ENCODE measurements around the gene DUSP5.
A peak's percentile ranks its signal among the peaks of the same experiment; 100 is the strongest.
"Not testable (repeated sequence)": the region's sequence is repeated elsewhere in the genome, so short reads cannot be mapped to it uniquely, and the experiment has no call there.

DUSP5 gene, protein sequence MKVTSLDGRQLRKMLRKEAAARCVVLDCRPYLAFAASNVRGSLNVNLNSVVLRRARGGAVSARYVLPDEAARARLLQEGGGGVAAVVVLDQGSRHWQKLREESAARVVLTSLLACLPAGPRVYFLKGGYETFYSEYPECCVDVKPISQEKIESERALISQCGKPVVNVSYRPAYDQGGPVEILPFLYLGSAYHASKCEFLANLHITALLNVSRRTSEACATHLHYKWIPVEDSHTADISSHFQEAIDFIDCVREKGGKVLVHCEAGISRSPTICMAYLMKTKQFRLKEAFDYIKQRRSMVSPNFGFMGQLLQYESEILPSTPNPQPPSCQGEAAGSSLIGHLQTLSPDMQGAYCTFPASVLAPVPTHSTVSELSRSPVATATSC

DNA sequence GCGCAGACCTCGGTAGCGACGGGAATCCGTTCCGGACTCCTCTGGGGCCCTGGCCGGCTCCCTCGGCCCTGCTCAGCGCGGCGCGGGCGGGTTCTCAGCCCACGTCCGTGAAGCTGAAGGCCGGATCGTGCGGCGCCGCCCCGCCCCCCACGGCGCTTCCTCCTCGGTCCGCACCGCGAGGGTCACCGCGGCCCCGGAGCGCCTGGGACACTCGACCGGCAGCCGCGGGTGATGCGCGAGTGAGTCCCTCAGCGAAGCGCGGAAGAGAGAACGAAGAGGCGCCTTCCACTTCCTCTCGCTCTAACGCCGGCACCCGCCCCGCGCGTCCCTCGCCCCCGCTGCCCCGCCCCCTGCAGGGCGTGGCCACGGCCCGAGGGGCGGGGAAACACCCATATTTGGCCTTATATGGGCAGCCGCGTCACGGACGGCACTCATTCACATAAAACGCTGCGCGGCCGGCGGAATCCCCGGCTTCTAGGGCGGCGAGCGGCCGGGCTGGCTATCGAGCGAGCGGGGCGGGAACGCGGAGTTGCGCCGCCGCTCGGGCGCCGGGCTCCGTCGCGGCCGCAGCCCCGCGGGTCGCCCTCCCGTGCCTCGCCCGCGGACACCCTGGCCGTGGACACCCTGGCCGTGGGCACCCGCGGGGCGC lies at the start of gene DUSP5:
DUSP5 (plus strand) TSS at position 470 of the 649 bp plus-strand sequence. CDS start 215 bp downstream, outside the sequence.
- DNase-seq = peak; percentile 92 to 95

DNA sequence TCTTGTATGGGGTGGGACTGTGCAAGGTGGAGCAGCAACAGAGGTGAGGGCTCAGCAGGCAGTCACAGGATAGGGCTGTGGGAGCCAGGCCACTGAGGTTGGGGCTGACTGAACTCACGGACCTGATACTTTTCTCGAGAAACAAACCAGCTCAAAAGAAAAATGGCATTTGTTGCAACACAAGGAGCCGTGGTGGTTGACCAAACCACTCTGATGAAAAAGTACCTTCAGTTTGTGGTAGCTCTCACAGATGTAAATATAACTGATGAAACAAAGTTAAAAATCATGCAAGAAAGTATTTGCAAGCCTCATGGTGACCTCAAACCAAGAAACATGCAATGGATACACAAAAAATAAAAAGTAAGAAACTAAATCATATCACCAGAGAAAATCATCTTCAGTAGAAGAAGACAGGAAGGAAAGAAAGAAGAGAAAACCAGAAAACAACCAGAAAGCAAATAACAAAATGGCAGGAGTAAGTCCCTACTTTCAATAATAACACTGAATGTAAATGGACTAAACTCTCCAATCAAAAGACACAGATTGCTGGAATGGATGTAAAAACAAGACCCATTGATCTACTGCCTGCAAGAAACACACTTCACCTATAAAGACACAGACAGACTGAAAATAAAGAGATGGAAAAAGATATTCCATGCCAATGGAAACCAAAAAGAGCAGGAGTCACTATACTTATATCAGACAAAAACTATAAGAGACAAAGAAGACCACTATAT lies 48.9 kb upstream of the DUSP5 start:
- no peak for DNase-seq

DNA sequence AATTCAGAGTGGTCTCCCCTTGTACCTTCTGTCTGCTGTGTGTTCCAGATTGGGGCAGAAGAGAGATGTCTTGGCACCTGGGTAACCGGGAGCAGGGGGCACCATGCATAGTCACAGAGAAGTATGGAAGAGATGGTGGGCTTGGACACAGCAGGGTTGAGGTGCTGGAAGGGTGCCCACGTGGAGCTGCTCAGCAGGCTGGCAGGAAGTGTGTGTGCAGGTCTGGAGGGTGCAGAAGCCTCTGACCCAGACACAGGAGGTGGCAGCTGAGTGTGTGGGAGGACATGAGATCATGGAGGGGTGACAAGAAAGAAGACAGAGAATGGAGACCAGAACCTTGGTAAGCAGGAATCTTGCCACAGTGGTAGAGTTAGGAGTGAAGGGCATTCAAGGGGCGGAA lies 42.3 kb upstream of the DUSP5 start:
- peak; percentile 44 to 57 for DNase-seq

DNA sequence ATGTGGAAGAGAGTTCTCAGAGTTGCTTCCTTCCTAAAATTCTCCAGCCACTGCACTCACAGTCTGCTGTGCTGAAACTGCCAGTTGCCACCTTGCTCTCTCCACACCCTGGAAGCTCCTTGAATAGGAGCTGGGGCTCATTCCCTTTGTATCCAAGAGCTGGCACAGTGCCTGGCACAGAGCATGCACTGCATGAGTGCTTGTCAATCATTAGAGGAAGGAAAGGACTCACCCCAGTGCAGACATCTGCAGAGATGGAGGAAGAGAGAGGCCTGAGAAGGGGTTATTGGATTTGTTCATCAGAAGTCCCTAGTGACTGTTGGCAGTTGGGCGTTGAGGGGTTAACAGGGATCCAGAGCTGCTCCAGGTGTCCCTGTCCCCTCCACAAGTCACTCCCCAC lies 41.7 kb upstream of the DUSP5 start:
- peak; percentile 27 to 42 for DNase-seq

DNA sequence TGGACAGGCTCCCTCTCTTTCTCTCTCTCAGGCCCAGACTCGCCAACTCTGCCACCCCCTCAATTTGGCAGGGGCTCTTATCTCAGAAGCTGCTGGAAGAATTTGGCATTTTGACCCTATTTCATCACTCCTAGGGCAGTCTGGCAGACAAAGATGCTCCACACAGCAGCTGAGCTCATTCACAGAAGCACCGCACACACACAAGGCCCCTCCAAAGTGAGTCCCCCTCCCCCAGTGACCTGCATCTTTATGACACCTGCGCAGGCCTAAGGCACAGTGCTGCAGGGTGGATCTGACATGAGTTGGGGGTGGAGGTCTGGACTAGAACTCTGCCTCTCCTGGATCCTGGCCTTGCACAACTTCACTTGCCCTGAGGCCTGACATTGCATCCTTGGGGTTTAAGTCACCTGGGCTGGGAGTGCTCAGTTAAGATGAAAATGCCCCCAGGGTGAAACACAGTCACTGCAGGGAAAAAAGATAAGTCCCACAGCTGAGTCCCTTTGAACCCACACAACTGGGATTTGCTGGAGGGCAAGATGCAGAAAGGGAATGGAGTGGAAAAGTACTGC lies 41.1 kb upstream of the DUSP5 start:
- DNase-seq = no peak

DNA sequence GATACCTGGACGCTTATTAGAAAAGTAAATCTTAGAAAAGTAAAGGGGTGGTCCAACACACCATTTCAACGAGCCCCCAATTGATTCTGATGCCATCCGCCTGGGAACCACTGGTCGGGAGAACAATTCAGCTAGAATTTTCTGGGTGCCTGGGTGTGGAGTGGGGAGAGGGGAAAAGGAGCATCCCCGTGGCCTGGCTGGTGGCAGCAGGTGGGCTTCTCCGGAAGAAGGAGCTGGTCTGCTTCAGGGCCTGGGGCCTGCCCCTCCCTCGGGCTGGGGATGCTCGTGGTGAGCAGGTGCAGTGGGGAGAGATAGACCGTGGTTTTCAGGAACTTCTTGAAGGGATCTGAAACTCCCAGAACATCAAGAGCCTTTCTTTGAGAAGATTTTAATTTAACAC lies 39.9 kb upstream of the DUSP5 start:
- DNase-seq = no peak

DNA sequence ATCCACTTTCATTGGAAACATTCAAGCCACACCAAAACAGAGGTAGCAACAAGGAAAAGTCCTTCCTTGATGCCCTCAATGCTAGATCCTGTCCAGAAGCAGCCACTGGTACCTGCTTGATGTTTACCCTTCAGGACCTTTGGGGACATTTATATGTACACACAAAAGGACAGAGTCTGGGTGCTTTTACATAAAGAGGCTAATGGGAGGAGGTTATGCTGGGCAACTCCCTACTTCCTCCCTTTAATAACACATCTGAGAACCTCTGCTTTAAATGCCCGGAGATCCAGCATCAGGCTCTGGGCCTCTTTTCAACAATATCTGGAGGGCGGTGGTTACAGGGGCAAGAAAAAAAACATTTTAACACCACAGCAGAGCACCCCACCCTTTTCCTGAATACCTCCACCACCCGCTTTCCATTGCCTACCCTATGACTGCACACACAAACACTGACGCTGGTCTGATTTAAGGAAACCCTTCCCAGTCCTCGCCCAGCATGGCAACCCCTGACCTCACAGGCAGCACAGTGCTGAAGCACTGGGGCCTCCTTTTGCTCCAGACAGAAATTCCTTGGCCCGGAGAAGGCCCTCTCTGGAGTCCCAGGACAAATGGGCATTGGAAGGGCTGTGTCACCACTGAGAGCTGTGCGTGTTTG lies 39.3 kb upstream of the DUSP5 start:
- DNase-seq = no peak

DNA sequence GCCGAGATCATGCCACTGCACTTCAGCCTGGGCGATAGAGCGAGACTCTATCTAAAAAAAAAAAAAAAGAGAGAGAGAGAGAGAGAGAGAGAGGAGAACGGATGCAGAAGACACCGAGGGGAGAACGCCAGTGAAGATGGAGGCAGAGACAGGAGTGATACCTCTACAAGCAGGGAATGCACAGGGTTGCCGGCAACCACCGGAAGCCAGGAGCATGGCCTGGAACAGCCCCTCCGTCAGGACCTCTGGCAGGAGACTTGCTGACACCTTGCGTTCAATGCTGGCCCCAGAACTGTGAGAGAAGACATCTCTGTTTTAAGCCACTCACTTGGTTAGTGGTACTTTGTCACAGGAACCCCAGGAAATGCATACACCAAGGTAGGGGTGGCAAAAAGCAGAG lies 38.1 kb upstream of the DUSP5 start:
- DNase-seq = no peak

DNA sequence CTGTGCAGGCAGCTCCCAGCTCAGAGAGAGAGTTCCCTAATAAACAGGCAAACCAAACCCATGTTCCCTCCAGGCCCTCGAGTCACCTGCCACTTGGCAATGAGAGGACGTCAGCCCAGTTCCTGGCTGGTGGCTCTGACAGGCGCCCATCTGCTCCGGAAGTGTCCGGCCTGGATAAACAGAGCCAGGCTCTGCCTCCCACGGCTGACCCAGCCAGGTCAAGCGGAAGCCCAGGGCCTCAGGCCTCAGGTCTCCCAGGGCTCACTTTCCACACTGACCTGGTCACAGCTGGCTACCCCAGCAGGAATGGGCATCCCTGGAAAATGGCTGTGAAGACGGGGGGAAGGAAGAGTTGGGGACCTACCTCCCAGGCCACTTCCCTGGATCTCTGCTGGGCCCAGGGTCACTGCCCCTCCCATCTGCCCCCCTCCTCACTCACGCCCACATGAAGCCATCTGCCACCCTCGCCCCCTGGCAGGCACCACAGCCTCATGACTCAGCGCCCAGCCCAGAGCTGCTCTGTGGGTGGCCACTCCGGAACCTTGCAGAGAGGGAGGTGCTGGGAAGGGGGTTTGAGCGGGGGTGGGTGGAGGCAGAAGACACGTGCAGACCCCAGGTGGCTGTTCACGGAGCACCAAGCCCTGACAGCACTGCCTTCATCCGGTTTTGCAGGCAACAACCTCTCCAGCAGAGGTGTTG lies 37.4 kb upstream of the DUSP5 start:
- no peak for DNase-seq

DNA sequence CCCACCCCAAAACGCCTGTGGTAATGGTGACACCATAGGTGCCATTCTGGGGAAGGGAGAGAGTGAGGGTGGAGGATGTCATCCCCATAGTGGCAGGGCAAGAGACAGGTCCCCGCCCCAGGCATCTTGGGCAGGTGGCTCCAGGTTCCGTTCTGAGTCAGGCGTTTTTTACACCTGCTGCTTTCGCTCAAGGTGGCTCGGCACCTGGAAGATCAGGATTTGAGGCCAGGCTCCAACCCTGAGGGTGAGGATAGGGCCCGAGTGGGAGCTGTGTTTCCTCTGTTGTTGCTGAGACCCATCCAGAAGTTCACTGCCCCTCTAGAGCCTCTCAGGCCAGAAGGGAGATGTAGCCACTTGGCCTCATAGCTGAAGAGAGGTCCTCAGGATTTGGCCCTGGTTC lies 36.6 kb upstream of the DUSP5 start:
- DNase-seq = no peak

DNA sequence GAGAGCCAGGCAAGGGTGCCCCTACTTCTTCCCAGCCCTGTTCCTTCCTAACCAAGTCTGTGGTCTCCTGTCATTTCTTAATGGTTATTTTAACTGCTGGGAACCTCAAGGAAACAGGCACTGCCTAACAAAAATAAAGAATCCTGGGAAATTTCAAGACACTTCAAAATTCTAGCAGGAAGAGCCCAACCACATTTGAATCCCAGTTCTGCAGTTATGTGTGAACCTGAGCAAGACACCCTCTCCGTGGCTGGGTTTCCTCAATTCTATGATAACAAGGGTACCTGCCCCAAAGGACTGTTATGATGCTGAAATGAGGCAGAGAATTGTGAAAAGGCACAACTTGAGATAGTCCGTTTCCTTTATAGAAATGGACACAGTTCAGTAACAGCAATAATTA lies 36.2 kb upstream of the DUSP5 start:
- no peak for DNase-seq

DNA sequence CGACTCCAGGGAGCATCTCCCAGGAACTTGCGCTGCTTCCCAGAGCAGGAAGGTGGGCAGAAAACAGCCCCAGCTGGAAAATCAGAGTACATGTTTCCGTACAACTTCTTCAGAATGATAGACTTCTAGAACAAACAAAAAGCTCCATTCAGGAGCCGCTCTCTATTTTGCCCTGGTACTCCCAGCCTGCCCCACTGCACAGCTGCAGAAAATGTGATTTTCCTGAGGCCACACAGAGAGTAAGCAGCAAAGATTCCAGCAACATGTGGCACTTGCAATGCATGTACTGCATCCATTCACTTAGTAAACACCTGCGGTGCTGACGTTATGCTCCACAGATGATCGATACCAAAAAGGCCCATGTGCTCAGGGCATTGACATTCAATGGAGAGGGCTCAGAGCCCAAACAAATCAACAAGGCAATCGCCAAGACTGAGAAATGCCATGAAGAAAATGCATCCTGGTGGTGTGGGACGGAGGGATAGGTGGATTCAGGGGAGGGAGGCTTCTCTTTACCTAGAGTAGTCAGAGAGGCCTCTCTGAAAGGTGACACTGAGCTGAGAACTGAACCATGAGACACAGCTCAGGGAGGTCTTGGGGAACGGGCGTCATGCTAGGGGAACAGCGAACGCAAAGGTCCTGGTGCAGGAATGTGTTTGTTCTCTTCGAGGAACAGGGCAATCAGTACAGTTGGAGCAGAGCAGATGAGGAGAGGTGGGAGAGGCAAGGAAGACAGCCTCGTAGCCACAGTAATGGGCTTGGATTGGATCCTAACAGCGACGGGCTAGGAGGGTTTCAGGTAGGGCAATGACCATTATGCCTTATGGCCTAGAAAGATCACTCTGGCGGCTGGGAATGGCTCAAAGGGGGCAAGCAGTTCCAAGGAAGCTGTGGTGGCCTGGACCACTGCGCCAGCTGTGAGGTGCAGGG lies 35.3 kb upstream of the DUSP5 start:
- DNase-seq = no peak

DNA sequence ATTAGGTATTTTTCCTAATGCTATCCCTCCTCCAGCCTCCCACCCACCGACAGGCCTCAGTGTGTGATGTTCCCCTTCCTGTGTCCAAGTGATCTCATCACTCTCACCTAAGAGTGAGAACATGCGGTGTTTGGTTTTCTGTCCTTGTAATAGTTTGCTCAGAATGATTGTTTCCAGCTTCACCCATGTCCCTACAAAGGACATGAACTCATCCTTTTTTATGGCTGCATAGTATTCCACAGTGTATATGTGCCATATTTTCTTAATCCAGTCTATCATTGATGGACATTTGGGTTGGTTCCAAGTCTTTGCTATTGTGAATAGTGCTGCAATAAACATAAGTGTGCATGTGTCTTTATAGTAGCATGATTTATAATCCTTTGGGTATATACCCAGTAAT lies 29.4 kb upstream of the DUSP5 start:
- DNase-seq = not testable (repeated sequence)

DNA sequence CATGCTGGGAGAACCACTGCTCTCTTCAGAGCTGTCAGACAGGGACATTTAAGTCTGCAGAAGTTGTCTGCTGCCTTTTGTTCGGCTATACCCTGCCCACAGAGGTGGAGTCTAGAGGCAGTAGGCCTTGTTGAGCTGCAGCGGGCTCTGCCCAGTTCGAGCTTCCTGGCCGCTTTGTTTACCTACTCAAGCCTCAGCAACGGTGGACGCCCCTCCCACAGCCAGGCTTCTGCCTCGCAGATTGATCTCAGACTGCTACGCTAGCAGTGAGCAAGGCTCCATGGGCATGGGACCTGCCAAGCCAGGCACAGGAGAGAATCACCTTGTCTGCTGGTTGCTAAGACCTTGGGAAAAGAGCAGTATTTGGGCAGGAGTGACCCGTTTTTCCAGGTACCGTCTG lies 27.2 kb upstream of the DUSP5 start:
- DNase-seq = not testable (repeated sequence)

DNA sequence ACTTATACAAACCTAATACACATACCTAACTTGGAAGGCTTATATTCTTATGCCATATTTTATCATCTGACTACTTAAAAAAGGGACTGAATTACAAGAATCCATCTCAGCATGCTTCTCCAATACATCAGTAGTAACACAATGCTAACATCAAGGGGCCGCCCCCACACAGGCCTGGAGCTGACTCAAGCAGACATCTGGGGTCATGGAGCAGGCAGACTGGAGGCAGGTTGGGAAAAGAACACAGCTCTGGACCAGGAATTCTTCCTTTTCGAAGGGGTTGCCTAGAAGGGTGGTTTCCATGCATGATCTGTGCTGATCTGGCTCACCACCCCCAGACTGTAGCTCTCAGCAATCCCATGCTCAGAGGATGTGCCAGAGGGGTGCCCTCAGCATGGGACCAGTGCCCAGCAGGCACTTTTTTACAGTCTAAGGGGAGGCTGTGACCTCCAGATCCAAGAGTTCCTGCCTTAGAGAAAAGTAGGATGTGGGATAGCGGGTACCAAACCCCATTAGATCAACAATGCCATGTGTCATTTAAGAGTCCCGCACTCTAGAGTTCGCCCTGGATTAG lies 26.1 kb upstream of the DUSP5 start:
- no peak for DNase-seq

DNA sequence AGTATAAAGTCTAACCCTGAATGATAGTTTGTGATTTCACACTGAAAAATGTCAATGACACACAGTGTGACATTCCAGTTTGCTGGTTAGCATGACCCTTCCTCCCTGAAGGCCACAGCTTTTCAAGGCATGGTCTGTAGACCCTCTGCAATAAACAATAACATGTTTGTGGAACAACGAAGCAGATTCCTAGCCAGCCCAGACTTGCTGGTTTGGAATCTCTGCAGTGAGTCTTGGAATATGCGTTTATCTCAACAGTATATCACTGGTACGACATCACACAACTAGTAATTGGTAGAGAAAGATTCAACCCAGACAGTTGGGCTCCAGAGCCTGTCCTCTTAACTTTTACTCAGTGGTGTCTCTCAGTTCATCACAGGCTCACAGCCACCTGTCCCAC lies 23.7 kb upstream of the DUSP5 start:
- no peak for DNase-seq

DNA sequence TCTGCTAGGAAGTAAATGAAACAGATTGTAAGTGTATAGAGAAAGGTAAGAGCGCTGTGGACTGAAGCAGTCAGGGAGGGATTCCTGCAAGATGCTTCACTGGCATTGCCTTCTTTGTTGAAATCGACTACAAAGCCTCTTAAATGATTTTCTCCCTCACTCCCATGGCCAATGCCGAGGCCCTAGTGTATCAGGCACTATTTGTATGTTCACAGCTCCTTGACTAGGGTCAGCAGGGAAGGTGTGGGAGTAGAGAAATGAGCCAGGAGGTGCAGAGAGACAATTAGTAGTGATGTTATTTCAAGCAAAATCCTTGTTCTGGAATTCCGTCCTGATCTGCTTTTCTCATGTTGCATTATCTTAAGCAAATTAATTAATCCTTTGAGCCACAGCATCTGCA lies 22.9 kb upstream of the DUSP5 start:
- DNase-seq = no peak

DNA sequence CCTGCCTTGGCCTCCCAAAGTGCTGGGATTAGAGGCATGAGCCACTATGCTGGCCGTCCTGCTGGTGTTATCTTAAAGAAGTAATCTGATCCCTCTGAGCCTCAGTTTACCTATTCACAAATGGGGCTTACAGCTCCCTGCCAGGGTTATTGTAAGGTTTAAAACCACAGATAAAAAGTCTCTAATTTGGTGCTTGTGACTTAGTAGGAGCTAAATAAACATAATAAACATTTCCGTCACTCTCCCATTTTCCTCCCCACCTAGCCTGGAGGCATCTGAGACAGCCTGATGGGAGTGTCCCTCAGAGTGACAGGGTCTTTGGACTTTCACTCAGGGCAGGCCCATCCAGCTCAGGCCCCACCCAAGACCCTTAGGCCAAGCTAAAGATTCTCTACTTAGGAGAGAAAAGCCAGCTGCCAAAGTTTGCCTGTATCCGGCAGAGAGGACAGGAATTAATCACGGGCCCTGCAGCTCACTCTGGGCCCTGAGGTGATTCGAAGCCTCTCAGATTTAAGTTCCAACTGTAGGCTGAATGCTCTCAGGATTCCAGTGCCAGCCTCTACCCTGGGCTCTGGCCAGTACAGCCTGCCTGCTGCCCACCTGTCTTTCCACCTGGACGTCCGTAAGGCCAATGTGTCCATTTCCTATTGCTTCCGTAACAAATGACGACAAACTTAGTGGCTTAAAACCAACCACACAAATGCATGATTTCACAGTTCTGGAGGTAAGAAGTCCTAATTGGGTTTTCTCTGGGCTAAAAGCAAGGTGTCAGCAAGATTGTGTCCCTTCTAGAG lies 21.8 kb upstream of the DUSP5 start:
- DNase-seq = no peak

DNA sequence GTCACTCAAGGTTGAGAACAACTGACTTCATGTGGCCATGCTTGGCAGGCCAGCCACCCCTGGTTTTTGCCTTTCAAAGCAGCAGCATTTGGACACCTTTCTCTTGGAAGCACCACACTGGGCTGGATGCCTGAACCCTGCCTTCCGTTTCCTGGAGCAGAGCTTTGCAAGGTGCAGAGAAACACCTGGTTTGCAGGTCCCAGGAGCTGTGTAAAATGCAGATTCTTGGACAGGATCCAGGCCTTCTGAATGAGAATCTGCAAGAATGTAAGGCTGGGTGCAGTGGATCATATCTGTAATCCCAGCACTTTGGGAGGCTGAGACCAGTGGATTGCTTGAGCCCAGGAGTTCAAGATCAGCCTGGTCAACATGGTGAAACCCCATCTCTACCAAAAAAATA lies 18.0 kb upstream of the DUSP5 start:
- DNase-seq = no peak

DNA sequence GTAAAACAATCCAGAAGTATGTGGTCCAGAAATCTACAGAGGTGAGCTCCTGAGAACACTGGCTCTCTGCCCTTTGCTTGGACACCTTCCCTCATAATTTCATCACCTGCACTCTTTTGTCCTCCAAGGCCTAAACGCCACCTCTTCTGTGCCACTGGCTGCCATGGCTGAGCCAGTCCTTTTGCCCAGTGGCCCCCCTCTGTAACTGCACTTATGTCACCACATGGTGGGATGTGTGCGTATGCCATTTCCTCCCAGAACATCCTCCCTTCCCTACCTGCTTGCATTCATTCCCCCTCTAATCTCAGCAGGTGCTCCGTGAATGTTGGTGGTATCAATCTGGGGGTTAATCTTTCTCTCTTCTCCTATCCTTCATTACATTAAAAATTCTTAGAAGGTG lies 17.3 kb upstream of the DUSP5 start:
- no peak for DNase-seq
